Prostate gland (tissue), 2 donors: Measurements from ENCODE around the gene ARHGAP42.

ENCODE experiments used
- CTCF ChIP-seq, 4 experiments: fragments of 200-600 bp in 2 of 4; fragments of 450-650 bp in 2 of 4; sonication (generic) in 2 of 4; IDR thresholded peaks; 1 replicate in 3 of 4; 2 replicates in 1 of 4; pipeline ENCODE4 v1.5.1; 2016 to 2019; ENCODE audit warnings: antibody characterized with exemption in 4 of 4, mild to moderate bottlenecking in 2 of 4, moderate library complexity in 2 of 4
- POLR2A ChIP-seq: fragments of 450-650 bp; IDR thresholded peaks from one replicate; pipeline ENCODE4 v1.6.1; 2016; ENCODE audit warnings: antibody characterized with exemption, mild to moderate bottlenecking
- POLR2AphosphoS5 ChIP-seq: sonication (generic); formaldehyde crosslinking; IDR thresholded peaks from one replicate; pipeline ENCODE4 v1.6.1; 2017; ENCODE audit warnings: antibody characterized with exemption

- no peak for TF ChIP-seq CTCF (IDR thresholded peaks at IDR 0.05)
- no peak for TF ChIP-seq POLR2A
- no peak for TF ChIP-seq POLR2AphosphoS5
Measured at GRCh38 chr11:100961633-100962032, 274.5 kb downstream of the ARHGAP42 start.
